ENCODE data around the gene NUDT3.

NUDT3 gene

DNA sequence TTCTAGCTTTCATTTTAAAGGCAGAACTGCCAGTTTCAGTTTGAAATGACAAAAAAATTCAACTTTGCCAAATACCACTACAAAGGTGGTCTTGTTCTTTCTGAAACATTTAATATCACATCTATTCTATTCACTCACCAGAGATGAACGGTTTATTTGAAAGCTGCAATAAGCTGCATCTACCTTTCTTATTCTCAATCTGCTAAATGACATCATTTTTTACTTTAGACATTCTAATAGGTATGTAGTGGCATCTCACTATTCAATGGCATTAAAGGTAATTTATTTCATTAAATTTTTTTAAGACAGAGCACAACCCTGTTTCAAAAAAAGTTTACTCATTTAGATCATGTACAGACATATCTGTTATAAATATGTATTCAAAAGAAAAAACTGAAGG, 77.2 kb downstream of the NUDT3 start:
- no peak overlapping the region for H3K4me3 ChIP-seq (ENCODE audit: low read depth, low read length)
- TF ChIP-seq, protein P1, sequence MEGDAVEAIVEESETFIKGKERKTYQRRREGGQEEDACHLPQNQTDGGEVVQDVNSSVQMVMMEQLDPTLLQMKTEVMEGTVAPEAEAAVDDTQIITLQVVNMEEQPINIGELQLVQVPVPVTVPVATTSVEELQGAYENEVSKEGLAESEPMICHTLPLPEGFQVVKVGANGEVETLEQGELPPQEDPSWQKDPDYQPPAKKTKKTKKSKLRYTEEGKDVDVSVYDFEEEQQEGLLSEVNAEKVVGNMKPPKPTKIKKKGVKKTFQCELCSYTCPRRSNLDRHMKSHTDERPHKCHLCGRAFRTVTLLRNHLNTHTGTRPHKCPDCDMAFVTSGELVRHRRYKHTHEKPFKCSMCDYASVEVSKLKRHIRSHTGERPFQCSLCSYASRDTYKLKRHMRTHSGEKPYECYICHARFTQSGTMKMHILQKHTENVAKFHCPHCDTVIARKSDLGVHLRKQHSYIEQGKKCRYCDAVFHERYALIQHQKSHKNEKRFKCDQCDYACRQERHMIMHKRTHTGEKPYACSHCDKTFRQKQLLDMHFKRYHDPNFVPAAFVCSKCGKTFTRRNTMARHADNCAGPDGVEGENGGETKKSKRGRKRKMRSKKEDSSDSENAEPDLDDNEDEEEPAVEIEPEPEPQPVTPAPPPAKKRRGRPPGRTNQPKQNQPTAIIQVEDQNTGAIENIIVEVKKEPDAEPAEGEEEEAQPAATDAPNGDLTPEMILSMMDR (IDR thresholded peaks at IDR 0.05; ENCODE audit: low read depth, low read length) = no peak

DNA sequence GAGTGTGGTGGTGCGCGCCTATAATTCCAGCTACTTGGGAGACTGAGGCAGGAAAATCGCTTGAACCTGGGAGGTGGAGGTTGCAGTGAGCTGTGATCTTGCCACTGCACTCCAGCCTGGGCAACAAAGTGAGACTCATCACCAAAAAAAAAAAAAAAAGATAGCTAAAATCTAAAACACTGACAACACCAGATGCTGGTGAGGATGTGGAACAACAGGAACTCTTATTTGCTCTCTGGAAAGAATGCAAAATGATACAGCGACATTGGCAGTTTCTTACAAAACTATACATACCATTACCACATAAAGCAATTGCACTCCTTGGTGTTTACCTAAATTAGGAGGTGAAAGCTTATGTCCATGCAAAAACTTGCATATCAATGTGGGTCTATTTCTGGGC, 80.2 kb downstream of the NUDT3 start:
- TF ChIP-seq, protein P1 (IDR thresholded peaks at IDR 0.05; ENCODE audit: low read depth, low read length) = no peak
- no peak overlapping the region for H3K4me3 ChIP-seq (ENCODE audit: low read depth, low read length)

DNA sequence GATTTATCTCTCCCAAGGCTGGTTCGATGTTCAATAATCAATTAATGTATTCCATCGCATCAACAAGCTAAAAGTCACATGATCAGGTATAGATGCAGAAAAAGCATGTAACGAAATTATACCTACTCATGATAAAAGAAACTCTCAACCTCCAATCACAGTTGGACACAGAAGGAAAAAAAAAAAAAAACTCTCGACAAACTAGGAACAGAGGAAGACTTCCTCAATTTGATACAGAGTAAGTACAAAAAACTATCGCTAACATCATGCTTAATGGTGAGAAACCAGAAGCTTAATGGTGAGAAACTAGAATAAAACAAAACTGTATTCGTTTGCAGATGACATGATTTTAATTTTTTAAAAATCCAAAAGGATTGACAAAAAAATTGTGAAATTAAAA, 81.7 kb downstream of the NUDT3 start:
- TF ChIP-seq, protein P1 (IDR thresholded peaks at IDR 0.05; ENCODE audit: low read depth, low read length) = no peak
- H3K4me3 ChIP-seq (ENCODE audit: low read depth, low read length) = no peak overlapping the region

DNA sequence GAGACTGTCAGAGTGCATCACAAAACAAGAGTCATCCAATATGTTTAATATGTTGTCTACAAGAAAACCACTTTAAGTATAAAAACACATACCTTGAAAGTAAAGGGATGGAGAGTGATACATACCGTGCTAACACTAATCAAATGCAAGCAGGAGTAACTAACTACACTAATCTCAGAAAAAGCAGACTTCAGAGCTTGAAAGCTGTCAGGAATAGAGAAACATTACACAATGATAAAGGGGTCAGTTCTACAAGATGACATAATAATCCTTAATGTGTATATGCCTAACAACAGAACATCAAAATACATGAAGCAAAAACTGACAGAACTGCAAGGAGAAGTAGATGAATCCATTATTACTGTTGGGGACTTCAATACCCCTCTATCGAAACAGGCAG, 84.0 kb downstream of the NUDT3 start:
- TF ChIP-seq, protein P1 (IDR thresholded peaks at IDR 0.05; ENCODE audit: low read depth, low read length) = no peak
- H3K4me3 ChIP-seq (ENCODE audit: low read depth, low read length) = no peak overlapping the region

DNA sequence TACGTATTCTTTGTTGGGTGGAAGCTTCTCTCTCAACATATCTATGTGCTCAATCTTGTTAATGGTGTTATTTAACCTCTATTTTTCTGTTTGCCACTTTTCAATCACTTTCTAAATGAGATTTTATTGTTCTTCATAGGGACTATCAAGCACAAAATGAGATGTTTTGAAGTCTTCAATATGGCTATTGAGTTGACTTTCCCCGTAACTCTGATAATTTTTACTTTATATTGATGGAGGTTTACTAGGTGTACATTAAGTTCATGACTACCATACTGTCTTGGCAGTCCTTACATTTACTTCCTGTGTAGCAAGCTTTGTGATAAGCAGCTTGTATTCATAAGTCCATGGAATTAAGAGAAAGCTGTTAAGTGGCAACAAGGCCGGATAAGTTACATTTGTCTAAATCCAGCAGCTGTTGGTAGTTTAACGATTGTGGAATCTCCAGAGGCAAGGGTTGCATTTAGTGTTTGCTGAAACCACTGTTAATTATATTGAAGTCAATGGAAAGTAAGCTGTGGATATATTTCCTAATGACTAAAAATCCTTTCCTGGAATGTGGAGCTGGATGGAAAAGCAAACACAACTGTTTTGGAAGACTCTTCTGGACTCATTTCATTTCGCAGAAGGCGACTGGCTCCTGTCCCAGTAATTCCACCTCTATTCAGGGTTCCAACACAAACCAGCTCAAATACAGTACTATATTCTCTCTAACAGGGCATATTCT, 86.3 kb downstream of the NUDT3 start:
- TF ChIP-seq, protein P1 (IDR thresholded peaks at IDR 0.05; ENCODE audit: low read depth, low read length) = no peak
- H3K4me3 ChIP-seq (ENCODE audit: low read depth, low read length) = no peak overlapping the region

DNA sequence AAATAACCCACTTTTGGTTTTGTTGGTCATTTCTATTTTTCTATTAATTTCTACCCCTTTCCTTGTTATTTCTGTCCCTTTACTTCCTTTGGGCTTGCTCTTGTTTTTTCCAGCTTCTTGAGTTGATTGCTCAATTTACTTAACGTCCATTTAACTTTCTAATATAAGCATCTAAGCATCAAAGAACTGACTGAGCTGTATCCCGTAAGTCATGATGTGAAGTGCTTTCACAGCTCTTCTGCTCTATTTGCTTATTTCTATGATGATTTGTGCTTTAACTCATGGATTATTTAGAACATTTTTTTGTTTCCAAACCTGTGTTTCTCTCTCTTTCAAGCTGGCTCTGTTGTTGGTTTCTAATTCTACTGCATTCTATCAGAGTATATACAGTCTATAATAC, 87.0 kb downstream of the NUDT3 start:
- H3K4me3 ChIP-seq (ENCODE audit: low read depth, low read length) = no peak overlapping the region
- TF ChIP-seq, protein P1 (IDR thresholded peaks at IDR 0.05; ENCODE audit: low read depth, low read length) = no peak

DNA sequence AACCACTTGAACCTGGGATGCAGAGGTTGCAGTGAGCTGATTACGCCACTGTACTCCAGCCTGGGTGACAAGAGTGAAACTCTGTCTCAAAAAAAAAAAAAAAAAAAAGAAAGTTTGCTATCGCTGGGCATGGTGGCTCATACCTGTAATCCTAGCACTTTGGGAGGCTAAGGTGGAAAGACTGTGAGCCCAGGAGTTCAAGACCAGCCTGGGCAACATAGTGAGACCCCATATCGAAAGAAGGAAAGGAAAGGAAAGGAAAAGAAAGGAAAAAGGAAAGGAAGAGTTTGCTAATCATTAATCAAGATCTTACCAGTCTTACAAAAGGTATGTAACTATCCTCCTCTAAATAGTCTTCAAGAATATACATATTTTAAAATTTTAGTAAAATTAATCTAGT, 88.3 kb downstream of the NUDT3 start:
- TF ChIP-seq, protein P1 (IDR thresholded peaks at IDR 0.05; ENCODE audit: low read depth, low read length) = no peak

More for the DNA sequence above, 88.3 kb downstream of the NUDT3 start:
- no peak overlapping the region for H3K4me3 ChIP-seq (ENCODE audit: low read depth, low read length)
